HG03066 (cell line): ENCODE data around the gene BTBD9.
"Not testable (repeated sequence)": the region's sequence is repeated elsewhere in the genome, so short reads cannot be mapped to it uniquely, and the experiment has no call there.

Source experiments
- ATAC-seq: cut with Tn5 transposase; IDR thresholded peaks from one replicate; pipeline ENCODE4 v1.9.1; 2021; ENCODE audit warnings: low read depth; ENCODE audit not compliant: unreplicated experiment

BTBD9 gene

GRCh38 chr6:38445336-38445735, 194.4 kb downstream of the BTBD9 start:
- no peak for ATAC-seq

GRCh38 chr6:38443352-38444144, 196.2 kb downstream of the BTBD9 start:
- ATAC-seq = no peak

- no peak for ATAC-seq
These were observed 201.6 kb downstream of the BTBD9 start for GRCh38 chr6:38438097-38438496.

- no peak for ATAC-seq
These were observed 202.8 kb downstream of the BTBD9 start for GRCh38 chr6:38436726-38437465.

- no peak for ATAC-seq
These were observed 204.4 kb downstream of the BTBD9 start for GRCh38 chr6:38435330-38435729.

- ATAC-seq = no peak
These were observed 205.7 kb downstream of the BTBD9 start for GRCh38 chr6:38434051-38434450.

GRCh38 chr6:38432479-38432878, 207.2 kb downstream of the BTBD9 start:
- no peak for ATAC-seq

- no peak for ATAC-seq
These were observed 207.7 kb downstream of the BTBD9 start for GRCh38 chr6:38432079-38432478.

- no peak for ATAC-seq
These were observed 210.2 kb downstream of the BTBD9 start for GRCh38 chr6:38429546-38429945.

GRCh38 chr6:38427492-38428210, 212.1 kb downstream of the BTBD9 start:
- ATAC-seq = peak; percentile 54

- ATAC-seq = not testable (repeated sequence)
These were observed 213.8 kb downstream of the BTBD9 start for GRCh38 chr6:38425788-38426488.

GRCh38 chr6:38423746-38424145, 216.0 kb downstream of the BTBD9 start:
- no peak for ATAC-seq

- ATAC-seq = no peak
These were observed 219.5 kb downstream of the BTBD9 start for GRCh38 chr6:38420207-38420606.

GRCh38 chr6:38417521-38417920, 222.2 kb downstream of the BTBD9 start:
- ATAC-seq = no peak

GRCh38 chr6:38415231-38416005, 224.3 kb downstream of the BTBD9 start:
- no peak for ATAC-seq

GRCh38 chr6:38413102-38413800, 226.5 kb downstream of the BTBD9 start:
- no peak for ATAC-seq

GRCh38 chr6:38407192-38407591, 232.5 kb downstream of the BTBD9 start:
- ATAC-seq = no peak

- no peak for ATAC-seq
These were observed 233.6 kb downstream of the BTBD9 start for GRCh38 chr6:38406096-38406495.

- ATAC-seq = no peak
These were observed 234.7 kb downstream of the BTBD9 start for GRCh38 chr6:38404900-38405556.
